T-helper 2 cell treated with Interferon-gamma antibody and Interleukin-4, amounts not matched to agents 5 μg/mL and 100 μg/mL, for 36 hours (primary cell): ENCODE data around the gene AKT1.
"Not testable (repeated sequence)": the region's sequence is repeated elsewhere in the genome, so short reads cannot be mapped to it uniquely, and the experiment has no call there.

Experiments
- DNase-seq: peaks from one replicate; pipeline ENCODE4 v3.0.0; 2021; ENCODE audit warnings: low spot score
- H3K27ac Mint-ChIP-seq: one replicate; pipeline ENCODE4 v1.8.0; 2021; ENCODE audit warnings: mild to moderate bottlenecking, mixed read lengths
- H3K27me3 Mint-ChIP-seq: one replicate; pipeline ENCODE4 v1.8.0; 2021; ENCODE audit warnings: low read depth, mixed read lengths
- H3K36me3 Mint-ChIP-seq: one replicate; pipeline ENCODE4 v1.8.0; 2021; ENCODE audit warnings: low read depth, mixed read lengths
- H3K4me1 Mint-ChIP-seq: one replicate; pipeline ENCODE4 v1.8.0; 2021; ENCODE audit warnings: low read depth, mixed read lengths
- H3K4me3 Mint-ChIP-seq: one replicate; pipeline ENCODE4 v1.8.0; 2022; ENCODE audit warnings: mild to moderate bottlenecking, moderate library complexity, mixed read lengths
- H3K9me3 Mint-ChIP-seq: one replicate; pipeline ENCODE4 v1.8.0; 2021; ENCODE audit warnings: mixed read lengths

The AKT1 gene

DNA sequence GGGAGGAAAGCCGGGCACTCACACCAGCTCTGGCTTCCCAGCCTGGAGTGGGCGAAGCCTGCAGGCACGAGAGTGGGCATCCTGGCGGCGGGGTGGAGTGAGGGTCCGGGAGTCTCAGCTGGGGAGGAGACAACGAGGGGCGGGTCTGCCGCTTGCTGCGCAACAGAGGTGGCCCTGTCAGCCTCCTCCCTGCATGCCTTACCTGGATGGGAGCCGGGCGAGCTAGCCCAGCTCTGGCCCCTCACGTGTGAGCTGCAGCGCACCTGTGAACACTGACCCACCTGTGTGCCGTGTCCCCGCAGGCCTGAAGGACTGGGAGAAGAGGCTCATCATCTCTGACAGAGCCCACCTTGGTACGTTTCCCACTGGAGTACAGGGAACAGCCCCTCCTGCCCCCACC, 56.5 kb downstream of the AKT1 start:
- DNase-seq = no peak
- no peaks in the 10 kb centered on the region for H3K4me1 Mint-ChIP-seq
- no peaks in the 10 kb centered on the region for H3K9me3 Mint-ChIP-seq
- no peak overlapping the region for H3K27ac Mint-ChIP-seq
- H3K27me3 Mint-ChIP-seq = no peaks in the 10 kb centered on the region
- H3K4me3 Mint-ChIP-seq = no peak overlapping the region
- H3K36me3 Mint-ChIP-seq = no peaks in the 10 kb centered on the region

DNA sequence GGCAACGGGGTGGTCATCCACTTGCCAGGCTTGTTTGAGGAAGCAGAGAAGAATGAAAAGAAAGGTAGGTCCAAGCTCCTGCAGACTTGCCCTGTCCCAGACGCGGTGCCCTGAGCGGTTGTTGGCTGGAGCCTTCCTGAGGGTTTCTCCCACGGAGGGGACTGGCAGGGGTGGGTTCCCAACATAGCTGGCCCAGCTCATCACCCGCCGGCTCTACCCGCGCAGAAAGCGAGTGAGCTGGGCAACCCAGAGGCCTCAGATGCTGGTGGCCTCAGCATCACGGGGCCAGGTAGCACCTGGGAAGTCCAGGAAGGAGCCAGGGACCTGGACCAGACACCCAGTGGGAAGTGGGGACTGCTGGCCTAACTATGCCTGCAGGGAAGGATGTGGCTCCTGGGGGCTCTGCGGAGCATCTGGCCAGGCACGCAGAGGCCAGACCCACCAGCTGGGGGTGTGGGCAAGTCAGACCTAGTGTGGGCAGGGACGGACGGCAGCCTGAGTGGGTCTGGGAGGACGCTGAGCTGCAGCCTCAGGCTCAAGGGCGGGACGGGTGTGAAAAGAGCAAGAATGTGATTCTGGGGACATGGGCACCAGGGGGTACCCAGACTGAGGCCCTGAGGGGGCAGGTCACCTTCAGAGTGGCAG, 57.1 kb downstream of the AKT1 start:
- Mint-ChIP-seq H3K4me1 (no peaks in the 10 kb centered on the region), H3K9me3 (no peaks in the 10 kb centered on the region), H3K36me3 (no peaks in the 10 kb centered on the region), H3K27me3 (no peaks in the 10 kb centered on the region), H3K4me3 (no peak overlapping the region), H3K27ac (no peak overlapping the region)
- no peak for DNase-seq

DNA sequence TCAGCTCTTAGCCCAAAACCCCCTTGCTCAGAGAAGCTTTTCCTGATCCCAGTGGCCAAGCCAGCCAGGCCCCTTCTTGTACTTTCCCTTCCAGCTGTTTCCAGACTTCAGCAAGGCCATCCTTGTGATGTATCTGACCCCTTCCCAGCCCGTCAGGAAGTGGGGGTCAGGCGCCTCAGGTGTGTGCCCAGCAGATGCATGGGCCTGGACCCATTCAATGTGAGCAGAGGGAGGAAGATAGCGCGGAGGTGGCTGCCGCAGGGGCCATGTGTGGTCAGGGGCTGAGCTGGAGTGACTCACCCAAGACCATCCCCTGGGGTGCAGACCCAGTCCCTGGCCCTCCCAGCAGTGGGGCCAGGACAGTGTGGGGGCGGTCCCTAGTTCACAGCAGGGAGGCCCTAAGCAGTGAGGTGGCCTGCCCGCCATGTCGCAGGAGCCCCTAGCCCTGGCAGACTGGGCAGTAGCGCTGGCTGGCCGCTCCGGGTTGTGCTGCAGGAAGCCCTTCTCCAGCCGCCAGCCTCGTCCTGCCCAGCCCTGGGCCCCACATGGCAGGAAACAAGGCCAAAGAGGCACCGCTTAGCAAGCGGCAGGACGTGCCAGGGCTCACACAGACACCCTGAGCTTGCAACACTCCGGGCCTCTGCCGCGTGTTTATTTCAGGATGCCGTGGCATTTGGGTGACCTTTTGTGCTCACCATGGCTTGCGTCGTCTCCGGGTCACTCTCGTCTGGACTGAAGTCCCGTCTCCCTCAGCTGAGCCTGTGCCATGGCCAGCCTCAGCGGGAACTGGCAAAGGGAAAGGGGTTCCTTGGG, 59.5 kb downstream of the AKT1 start:
- H3K4me1 Mint-ChIP-seq = no peaks in the 10 kb centered on the region
- H3K27ac Mint-ChIP-seq = no peak overlapping the region
- H3K27me3 Mint-ChIP-seq = no peaks in the 10 kb centered on the region
- no peak for DNase-seq
- H3K36me3 Mint-ChIP-seq = no peaks in the 10 kb centered on the region
- no peaks in the 10 kb centered on the region for H3K9me3 Mint-ChIP-seq
- H3K4me3 Mint-ChIP-seq = no peak overlapping the region

DNA sequence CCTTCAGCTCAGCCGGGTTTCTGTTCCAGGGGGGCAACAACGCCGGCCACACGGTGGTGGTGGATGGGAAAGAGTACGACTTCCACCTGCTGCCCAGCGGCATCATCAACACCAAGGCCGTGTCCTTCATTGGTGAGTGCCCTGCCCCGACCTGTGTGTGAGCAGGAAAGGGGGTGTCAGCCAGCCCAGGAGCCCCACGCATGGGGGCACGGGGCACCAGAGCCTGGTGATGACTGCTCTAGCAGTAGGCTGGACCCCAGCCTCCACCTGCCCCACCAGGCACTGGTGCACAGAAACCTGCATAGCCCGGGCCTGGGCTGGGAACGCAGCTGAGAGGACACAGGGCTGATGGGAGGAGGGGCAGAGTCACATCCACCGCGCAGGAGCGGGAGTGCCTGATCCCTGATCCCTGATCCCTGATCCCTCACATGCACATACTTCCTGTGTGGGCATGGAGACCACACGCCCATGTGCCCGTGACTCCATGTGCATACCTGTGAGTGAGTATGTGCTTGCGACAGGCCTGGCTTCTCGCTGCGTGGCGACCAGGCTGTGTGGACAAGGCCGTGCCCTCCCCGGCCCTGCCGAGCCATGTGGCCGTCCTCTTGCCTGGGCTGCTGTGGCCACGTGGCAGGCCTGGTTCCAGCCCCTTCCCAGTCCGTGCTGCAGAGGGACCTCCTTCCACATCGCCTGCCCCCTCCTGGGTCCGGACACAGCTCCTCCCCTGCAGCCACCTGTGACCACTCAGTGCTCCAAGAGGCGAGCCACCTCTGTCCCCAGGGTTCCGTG, 60.4 kb downstream of the AKT1 start:
- no peaks in the 10 kb centered on the region for H3K36me3 Mint-ChIP-seq
- DNase-seq = no peak

DNA sequence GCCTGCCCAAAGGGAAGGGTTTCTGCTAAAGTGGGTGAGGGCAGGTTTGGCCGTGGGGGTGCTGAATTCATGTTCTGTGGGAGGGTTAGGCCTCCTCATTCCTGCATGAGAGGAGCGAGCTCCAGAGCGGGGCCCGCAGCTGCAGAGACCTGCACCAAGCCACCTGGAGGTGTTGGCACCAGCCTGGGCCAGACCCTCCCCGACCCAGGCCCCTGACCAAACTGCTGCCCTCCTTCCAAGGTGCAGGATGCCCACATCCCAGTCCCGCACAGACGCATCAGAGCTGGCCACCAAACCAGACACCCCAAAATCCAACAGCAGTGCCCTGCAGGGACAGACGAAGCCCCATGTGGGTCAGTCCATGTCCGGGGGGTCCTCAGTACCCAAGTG, 61.0 kb downstream of the AKT1 start:
- H3K9me3 Mint-ChIP-seq = no peaks in the 10 kb centered on the region
- DNase-seq = no peak
- no peak overlapping the region for H3K4me3 Mint-ChIP-seq
- no peak overlapping the region for H3K27ac Mint-ChIP-seq
- H3K27me3 Mint-ChIP-seq = no peaks in the 10 kb centered on the region
- no peaks in the 10 kb centered on the region for H3K4me1 Mint-ChIP-seq
- H3K36me3 Mint-ChIP-seq = no peaks in the 10 kb centered on the region

More for the DNA sequence above, 60.4 kb downstream of the AKT1 start:
- no peak overlapping the region for H3K4me3 Mint-ChIP-seq
- no peaks in the 10 kb centered on the region for H3K27me3 Mint-ChIP-seq
- H3K4me1 Mint-ChIP-seq = no peaks in the 10 kb centered on the region
- no peak overlapping the region for H3K27ac Mint-ChIP-seq
- H3K9me3 Mint-ChIP-seq = no peaks in the 10 kb centered on the region

DNA sequence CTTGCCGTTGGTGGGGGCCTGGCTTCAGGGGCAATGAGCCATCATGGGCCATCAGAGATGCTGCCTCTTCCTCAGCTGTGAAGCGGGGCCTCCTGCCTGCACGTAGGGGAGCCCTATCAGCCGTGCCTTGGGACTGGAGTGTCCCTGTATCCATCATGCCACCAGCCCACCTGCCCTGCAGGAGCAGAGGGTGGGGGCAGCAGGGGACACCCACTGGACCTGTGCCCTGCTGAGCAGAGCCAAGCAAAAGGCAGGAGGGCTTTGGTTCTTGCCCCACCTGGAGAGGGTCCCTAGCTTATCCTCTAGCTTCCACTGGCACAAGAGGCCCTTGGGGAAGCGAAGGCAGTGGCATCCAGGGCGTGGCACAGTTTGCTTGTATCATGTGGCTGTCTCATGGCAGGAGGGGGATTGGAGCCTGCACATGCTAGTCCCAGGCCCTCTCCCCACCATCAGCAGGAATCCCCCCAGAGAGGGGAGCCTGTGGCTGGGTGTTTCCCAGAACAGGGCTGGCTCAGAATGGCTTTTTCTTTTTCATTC, 61.4 kb downstream of the AKT1 start:
- Mint-ChIP-seq H3K27ac (no peak overlapping the region), H3K4me1 (no peaks in the 10 kb centered on the region), H3K27me3 (no peaks in the 10 kb centered on the region), H3K36me3 (no peaks in the 10 kb centered on the region), H3K9me3 (no peaks in the 10 kb centered on the region), H3K4me3 (no peak overlapping the region)
- DNase-seq = no peak

DNA sequence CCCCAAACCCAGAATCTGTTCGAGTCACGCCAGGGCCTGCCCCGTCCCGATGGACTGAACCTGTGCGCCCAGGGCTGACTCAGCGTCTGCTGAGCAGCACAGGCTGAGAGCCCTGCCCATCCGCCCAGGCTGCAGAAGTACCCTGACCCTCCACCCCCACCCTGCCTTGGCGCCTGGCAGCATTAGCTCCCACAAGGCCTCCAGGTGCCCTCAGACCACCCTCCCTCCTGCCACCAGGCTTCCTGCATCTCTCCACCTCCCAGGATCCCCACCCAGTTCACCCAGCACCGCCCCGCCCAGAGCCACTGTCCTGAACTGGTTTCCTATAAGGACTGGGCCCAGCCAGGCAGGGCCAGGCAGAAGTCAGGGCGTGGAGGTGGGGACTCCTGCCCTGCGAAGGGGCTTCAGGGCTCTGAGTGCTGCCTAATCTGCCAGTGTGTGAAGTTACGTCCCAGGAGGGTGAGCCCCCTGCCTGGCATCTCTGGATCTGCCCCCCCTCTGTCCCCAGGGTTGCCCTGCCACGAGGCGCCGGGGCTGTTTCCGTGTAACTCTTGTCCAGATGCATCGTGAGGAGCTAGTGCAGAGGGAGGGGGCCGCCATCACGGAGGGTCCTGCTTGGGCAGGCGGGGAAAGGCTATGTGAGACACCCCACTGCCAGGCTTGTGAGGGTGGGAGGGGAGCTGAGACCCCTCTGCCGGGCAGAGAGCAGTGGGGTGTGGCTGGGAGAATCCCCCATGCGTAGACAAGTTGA, 62.4 kb downstream of the AKT1 start:
- no peak overlapping the region for H3K27ac Mint-ChIP-seq
- no peaks in the 10 kb centered on the region for H3K4me1 Mint-ChIP-seq
- no peaks in the 10 kb centered on the region for H3K27me3 Mint-ChIP-seq
- no peaks in the 10 kb centered on the region for H3K36me3 Mint-ChIP-seq
- no peak overlapping the region for H3K4me3 Mint-ChIP-seq
- no peaks in the 10 kb centered on the region for H3K9me3 Mint-ChIP-seq
- no peak for DNase-seq

DNA sequence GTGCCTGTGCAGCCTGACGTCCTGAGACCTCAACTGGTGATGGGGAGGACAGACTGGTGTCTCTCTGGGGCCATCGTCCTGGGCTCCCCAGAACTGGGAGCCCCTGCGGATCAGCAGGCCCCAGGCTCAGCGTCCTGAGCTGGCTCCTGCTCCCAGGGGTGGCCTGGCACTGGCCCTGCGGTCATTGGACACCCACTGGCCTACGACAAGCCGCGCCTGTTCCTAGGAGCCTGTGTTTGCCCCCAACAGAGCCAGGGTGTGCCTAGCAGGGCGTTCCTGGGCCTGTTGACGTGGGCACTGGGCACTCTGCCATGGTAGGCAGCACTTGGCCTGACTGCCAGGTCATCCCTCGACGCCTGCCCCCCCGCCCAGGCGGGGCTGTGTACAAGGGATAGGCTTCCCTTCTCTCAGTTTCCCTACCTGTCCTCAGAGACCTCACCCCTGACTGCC, 63.2 kb downstream of the AKT1 start:
- no peak overlapping the region for H3K4me3 Mint-ChIP-seq
- H3K4me1 Mint-ChIP-seq = no peaks in the 10 kb centered on the region
- no peak for DNase-seq
- H3K27me3 Mint-ChIP-seq = no peaks in the 10 kb centered on the region
- H3K9me3 Mint-ChIP-seq = no peaks in the 10 kb centered on the region
- H3K36me3 Mint-ChIP-seq = no peaks in the 10 kb centered on the region
- no peak overlapping the region for H3K27ac Mint-ChIP-seq

DNA sequence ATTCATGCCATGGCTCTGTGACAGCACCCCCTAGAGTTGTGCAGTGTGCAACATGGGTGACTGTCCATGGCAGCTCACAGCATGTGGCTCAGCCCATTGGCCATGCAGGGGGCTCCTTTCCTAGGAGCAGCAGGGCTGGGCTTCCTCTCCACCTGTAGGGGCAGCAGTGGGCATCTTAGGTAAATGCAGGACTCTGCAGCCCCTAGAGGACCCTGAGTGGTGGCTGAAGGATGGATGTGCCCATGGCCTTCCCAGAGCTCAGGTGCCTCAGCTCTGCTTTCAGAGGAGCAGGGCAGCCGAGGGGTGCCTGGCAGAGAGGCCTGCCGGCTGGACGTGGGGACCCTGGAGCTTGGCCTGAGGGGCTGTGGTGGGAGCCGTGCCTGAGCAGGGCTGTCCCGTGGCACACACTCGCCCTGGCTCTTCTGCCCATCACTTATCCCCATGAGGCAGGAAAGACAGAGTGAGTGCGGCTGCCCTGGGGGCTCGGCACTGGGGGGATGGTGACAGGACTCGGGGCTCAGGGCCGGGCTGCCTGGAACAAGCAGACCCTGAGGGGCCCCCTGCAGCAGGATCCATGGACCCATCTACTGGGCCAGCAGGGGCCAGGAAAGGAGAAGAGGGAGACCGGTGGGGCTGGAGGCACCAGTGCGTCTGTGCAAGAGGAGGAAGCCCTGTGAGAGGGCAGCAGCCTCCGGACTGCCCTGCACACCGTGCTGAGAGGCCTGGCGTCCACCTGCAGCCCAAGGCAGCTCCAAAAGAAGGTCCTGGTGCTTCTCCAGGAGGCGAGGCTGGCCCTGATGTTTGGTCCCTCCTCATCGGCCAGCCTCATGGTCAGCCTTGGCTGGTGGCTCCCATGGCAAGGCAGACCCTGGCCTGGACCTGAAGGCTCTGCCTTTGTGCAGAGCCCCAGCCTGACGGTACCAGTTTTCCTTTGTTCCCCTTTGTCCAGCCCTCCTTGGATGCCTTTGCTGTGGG, 63.9 kb downstream of the AKT1 start:
- Mint-ChIP-seq H3K4me3 (no peak overlapping the region), H3K4me1 (no peaks in the 10 kb centered on the region), H3K27ac (no peak overlapping the region), H3K36me3 (no peaks in the 10 kb centered on the region), H3K27me3 (no peaks in the 10 kb centered on the region), H3K9me3 (no peaks in the 10 kb centered on the region)
- no peak for DNase-seq

DNA sequence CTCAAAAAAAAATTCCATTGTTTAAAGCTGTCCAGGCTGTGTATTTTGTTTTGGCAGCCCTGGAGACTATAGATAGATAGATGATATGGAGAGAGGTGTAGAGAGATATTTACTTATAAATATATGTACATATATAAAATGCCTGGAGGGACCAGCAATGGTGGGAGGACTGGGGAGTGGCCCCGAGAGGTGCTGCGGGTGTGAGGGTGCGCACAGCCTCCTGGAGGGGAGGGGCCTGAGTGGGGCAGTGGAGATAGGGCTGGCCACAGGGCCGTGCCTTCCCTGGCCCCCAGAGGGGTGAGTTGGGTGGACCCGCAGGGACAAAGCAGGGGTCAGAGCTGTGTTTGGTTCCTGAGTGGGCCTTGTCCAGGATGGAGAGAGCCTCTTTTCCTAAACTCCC, 65.1 kb downstream of the AKT1 start:
- H3K27ac Mint-ChIP-seq = no peak overlapping the region
- no peaks in the 10 kb centered on the region for H3K36me3 Mint-ChIP-seq
- no peaks in the 10 kb centered on the region for H3K9me3 Mint-ChIP-seq
- no peak for DNase-seq
- no peaks in the 10 kb centered on the region for H3K27me3 Mint-ChIP-seq
- H3K4me3 Mint-ChIP-seq = no peak overlapping the region
- no peaks in the 10 kb centered on the region for H3K4me1 Mint-ChIP-seq

DNA sequence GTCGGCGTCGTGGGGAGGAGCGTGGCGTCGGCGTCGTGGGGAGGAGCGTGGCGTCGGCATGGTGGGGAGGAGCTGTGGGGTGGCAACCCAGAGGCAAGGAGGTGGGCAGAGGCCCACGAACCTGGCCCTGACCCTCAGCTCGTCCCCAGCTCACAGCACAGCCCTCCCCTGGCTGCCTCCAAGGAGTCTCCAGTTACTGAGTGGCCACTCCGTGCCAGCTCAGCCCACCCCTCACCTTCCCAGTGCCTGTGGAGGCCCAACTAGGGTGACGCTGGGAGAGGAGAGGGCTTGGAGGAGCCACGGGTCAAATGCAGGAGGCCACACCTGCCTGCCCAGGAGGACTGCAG, 65.7 kb downstream of the AKT1 start:
- H3K4me1 Mint-ChIP-seq = no peaks in the 10 kb centered on the region
- no peaks in the 10 kb centered on the region for H3K9me3 Mint-ChIP-seq
- H3K27me3 Mint-ChIP-seq = no peaks in the 10 kb centered on the region
- no peak overlapping the region for H3K27ac Mint-ChIP-seq
- DNase-seq = no peak
- no peaks in the 10 kb centered on the region for H3K36me3 Mint-ChIP-seq
- H3K4me3 Mint-ChIP-seq = no peak overlapping the region

DNA sequence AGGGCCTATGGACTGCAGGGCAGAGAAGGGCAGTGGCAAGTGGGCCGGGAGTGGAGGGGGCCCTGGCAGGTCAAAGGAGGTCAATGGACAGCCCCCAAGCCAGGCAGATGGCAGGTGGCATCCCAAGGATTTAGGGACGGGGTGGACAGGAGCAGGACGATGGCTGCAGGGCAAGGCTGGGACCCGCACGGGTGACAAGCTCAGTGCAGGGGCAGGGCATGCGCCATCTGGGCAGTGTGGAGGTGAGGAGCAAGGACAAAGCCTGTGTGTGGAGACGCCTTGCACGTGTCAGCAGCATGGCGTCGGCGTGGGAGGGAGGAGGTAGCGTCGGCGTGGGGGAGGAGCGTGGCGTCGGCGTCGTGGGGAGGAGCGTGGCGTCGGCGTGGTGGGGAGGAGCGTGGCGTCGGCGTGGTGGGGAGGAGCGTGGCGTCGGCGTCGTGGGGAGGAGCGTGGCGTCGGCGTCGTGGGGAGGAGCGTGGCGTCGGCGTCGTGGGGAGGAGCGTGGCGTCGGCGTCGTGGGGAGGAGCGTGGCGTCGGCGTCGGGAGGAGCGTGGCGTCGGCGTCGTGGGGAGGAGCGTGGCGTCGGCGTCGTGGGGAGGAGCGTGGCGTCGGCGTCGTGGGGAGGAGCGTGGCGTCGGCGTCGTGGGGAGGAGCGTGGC, 66.2 kb downstream of the AKT1 start:
- H3K27ac Mint-ChIP-seq, H3K4me3 Mint-ChIP-seq, H3K27me3 Mint-ChIP-seq, H3K9me3 Mint-ChIP-seq, H3K4me1 Mint-ChIP-seq, H3K36me3 Mint-ChIP-seq, DNase-seq: not testable (repeated sequence)
